Left hindlimb (tissue), 1 donor: ENCODE results near the gene RPS2.

Experiments
- DNase-seq: peaks from one replicate; pipeline ENCODE4 v3.0.0-alpha.2; 2018

Gene RPS2

GRCh38 chr16:1917665-1918350, 46.8 kb downstream of the RPS2 start:
- DNase-seq, result no peak

GRCh38 chr16:1917056-1917664, 47.5 kb downstream of the RPS2 start:
- DNase-seq, result no peak

- DNase-seq, result no peak
Measured at GRCh38 chr16:1916640-1916990, 48.0 kb downstream of the RPS2 start.

- no peak for DNase-seq
Measured at GRCh38 chr16:1915732-1916639, 48.6 kb downstream of the RPS2 start.

- no peak for DNase-seq
Measured at GRCh38 chr16:1914988-1915387, 49.6 kb downstream of the RPS2 start.

GRCh38 chr16:1914084-1914608, 50.5 kb downstream of the RPS2 start:
- no peak for DNase-seq

- no peak for DNase-seq
Measured at GRCh38 chr16:1913327-1914083, 51.1 kb downstream of the RPS2 start.

- no peak for DNase-seq
Measured at GRCh38 chr16:1912215-1912543, 52.4 kb downstream of the RPS2 start.
